Measurements from ENCODE around the gene COASY.

- TF ChIP-seq, protein P1, sequence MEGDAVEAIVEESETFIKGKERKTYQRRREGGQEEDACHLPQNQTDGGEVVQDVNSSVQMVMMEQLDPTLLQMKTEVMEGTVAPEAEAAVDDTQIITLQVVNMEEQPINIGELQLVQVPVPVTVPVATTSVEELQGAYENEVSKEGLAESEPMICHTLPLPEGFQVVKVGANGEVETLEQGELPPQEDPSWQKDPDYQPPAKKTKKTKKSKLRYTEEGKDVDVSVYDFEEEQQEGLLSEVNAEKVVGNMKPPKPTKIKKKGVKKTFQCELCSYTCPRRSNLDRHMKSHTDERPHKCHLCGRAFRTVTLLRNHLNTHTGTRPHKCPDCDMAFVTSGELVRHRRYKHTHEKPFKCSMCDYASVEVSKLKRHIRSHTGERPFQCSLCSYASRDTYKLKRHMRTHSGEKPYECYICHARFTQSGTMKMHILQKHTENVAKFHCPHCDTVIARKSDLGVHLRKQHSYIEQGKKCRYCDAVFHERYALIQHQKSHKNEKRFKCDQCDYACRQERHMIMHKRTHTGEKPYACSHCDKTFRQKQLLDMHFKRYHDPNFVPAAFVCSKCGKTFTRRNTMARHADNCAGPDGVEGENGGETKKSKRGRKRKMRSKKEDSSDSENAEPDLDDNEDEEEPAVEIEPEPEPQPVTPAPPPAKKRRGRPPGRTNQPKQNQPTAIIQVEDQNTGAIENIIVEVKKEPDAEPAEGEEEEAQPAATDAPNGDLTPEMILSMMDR (IDR thresholded peaks at IDR 0.05), result no peak
- no peak for TF ChIP-seq POLR2A (IDR thresholded peaks at IDR 0.05)
Measured at GRCh38 chr17:42584880-42585279, 22.9 kb downstream of the COASY start.

Data from right lobe of liver (tissue), 4 donors.